ENCODE measurements around the gene TRIM44.

- TF ChIP-seq CTCF (conservative IDR thresholded peaks at IDR 0.05; ENCODE audit: low read depth, low read length) (no peak), EZH2 (IDR thresholded peaks at IDR 0.05; ENCODE audit: borderline replicate concordance, low read depth, low read length, poor library complexity, severe bottlenecking) (no peak)
Observed at GRCh38 chr11:35804451-35805040, 142.0 kb downstream of the TRIM44 start.
